GM21367 (cell line): ENCODE data around the gene RGS13.
A peak's percentile ranks its signal among the peaks of the same experiment; 100 is the strongest.
"Not testable (repeated sequence)": the region's sequence is repeated elsewhere in the genome, so short reads cannot be mapped to it uniquely, and the experiment has no call there.

Experiments
- ATAC-seq: cut with Tn5 transposase; IDR thresholded peaks from one replicate; pipeline ENCODE4 v1.9.1; 2021; ENCODE audit not compliant: unreplicated experiment

The RGS13 gene

DNA sequence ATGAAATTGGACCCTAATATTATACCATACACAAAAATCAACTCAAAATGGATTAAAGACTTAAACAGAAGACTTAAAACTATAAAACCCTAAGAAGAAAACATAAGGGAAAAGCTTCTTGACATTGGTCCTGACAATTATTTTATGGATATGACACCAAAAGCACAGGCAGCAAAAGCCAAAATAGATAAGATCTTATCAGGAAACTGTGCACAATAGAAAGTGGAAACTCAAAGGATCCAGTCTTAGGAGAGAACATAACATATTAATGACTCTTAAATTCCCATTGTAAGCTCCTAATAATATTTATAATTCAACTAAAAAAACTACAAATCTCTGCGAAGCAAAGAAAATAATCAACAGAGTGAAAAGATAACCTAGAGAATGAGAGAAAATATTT is 39.8 kb downstream of the RGS13 start:
- no peak for ATAC-seq

DNA sequence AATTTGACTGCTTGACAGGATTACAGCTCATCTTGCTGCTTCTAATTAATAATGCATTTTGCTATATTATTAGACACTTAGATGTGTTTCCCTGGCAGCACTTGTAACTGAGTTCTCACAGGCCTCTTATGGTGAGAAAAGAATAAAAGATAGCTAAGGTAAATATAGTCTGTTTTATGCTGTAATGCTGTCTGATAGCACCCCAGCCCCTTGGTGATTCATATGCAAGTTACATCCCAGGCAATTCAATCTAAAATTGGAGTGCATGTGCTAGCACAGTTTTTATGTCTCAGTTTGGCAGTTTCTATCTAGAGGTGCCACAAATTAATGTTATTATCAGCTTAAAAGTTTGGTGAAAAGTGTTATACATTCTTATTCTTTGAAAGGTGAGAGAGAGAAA is 42.2 kb downstream of the RGS13 start:
- ATAC-seq, result no peak

DNA sequence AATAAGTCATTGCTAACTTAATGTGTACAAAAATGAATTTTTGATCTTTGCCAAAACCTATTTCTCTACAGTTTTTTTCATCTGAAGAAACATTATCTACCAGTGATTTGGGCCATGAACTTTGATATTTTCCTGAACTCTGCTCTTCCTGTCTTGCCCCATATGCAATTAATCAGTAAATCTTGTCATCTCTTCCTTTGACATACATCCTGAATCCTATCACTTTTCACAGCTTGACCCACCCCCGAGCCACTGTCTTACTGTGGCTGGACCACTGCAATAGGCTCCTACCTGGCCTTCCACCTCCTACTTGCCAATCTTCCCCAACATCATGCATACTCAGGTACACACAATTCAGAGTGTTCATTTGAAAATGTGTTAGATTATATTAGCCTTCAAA is 46.4 kb downstream of the RGS13 start:
- no peak for ATAC-seq

DNA sequence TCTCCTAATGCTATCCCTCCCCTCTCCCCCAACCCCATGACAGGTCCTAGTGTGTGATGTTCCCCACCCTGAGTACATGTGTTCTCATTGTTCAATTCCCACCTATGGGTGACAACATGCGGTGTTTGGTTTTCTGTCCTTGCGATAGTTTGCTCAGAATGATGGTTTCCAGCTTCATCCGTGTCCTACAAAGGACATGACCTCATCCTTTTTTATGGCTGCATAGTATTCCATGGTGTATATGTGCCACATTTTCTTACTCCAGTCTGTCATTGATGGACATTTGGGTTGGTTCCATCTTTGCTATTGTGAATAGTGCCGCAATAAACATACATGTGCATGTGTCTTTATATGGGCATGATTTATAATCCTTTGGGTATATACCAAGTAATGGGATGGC is 47.1 kb downstream of the RGS13 start:
- not testable (repeated sequence) for ATAC-seq

DNA sequence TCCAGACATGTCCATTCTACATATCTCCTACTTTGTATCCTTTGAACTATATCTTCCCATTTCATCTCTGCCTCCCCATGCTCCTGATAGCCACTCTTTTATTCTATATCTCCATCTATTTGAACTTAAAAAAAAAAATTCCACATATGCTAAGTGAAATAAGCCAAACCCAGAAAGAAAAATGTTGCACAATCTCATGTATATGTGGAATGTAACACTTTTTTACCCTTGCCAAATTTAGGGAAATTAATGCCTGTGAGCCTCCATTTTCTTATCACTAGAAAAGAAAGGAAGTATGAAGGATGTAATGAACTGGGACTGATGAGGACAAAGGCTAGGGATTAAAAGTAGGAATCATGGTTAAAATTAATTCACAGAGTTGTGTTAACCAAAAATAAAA is 53.5 kb downstream of the RGS13 start:
- no peak for ATAC-seq

DNA sequence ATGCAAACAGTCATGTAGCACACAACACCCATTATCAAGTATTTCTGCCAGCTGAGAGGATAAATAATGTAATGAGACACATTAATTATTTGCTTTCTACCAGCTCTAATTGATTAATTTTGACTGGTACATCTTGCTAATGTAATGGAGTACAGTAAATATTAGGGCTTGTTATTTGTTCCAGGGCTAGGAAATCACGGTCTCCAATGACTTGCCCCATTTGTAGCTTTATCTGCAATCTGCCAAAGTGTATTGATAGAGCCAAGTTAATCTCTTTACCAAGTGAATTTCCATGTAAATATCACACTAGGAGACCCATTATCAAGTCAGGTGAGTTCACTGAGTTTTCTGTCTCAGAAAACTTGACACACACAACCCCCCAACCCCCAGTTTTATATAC is 55.1 kb downstream of the RGS13 start:
- no peak for ATAC-seq

DNA sequence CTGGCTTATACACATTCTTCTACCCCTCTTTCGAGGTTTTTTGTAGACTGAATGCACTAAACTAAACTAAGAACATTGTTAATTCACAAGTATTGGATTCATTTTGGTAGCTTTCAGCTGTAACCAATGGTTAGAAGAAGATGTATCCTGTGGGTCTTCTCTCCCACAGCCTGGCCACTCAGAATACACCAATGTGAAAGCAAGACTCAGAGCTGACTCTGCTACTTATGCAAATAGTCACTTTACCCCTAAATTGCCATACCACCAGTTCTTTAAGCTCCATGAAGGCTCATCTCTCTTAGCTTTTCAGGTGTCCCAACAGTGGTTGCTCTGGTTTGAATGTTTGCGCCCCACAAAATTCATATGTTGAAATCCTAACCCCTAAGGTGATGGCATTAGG is 60.1 kb downstream of the RGS13 start:
- no peak for ATAC-seq

DNA sequence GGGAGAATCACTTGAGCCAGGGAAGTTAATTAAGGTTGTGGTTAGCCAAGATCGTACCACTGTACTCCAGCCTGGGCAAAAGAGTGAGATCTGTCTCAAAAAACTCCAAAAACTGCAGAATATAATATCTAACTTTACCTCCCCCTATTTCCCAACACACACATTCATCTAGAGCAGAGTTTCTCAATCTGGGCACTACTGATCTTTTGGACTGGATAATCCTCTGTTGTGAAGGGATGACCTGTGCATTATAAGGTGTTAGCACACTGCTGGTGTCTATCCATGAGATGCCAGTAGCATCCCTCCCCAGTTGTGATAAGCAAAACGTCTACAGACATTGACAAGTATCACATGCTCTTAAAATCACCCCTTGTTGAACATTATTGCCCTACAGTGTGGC is 61.8 kb downstream of the RGS13 start:
- no peak for ATAC-seq

DNA sequence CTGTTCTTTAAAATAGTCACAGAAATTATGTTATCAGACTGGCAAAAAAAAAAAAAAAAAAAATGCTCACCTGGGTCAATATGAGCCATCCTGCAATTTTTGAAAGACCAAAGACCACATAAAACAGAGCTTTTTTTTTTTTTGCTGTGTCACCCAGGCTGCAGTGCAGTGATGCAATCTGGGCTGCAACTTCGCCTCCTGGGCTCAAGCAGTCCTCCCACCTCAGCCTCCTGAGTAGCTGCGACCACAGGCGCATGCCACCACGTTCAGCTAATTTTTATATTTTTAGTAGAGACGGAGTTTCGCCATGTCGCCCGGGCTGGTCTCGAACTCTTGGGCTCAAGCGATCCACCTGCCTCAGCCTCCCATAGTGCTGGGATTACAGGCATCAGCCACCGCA is 62.8 kb downstream of the RGS13 start:
- no peak for ATAC-seq

DNA sequence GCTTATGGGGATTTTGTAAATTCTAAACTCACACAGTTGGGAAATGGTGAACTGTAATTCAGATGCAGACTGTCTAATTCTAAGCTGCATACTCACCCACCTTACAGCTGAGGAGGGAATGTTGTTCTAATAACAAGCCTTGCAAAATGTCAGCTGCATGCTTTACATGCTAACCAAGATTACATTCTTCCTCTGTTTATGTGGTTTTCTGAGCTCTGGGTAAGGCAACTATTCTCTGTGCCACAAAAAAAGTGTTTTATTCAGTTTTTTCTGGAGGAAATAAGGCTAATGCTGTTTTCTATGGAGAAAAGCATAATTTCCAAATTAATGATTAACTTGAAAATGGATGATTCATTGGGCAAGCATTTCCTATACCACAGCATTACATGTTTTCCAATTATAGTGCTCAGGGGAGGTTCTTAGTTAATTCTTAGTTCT is 64.9 kb downstream of the RGS13 start:
- no peak for ATAC-seq

DNA sequence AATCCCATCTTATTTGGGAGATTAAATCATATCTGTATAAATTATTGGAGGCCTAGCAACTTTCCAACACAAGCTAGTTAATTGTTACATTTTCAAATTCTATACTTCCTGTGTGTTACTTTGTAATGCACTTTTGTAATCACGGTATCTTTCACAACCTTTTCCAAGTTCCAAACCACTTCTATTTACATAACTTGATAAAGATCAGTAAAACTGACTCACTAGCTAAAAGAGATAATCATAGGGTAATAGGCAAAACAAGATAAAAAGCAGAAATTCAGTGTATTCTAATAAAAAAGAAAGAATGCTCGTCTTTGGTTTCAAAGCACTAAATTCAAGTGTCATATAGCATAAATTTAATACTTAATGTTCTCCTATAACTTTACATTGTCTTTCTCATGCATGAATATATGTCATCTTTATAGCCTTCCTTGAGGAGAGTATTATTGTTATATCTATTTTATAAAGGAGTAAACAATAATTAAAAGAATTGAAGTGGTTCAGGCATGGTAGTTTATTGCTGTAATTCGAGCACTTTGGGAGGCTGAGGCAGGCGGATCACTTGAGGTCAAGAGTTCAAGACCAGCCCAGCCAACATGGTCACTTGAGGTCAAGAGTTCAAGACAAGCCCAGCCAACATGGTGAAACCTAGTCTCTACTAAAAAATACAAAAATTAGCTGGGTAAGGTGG is 66.4 kb downstream of the RGS13 start:
- no peak for ATAC-seq

DNA sequence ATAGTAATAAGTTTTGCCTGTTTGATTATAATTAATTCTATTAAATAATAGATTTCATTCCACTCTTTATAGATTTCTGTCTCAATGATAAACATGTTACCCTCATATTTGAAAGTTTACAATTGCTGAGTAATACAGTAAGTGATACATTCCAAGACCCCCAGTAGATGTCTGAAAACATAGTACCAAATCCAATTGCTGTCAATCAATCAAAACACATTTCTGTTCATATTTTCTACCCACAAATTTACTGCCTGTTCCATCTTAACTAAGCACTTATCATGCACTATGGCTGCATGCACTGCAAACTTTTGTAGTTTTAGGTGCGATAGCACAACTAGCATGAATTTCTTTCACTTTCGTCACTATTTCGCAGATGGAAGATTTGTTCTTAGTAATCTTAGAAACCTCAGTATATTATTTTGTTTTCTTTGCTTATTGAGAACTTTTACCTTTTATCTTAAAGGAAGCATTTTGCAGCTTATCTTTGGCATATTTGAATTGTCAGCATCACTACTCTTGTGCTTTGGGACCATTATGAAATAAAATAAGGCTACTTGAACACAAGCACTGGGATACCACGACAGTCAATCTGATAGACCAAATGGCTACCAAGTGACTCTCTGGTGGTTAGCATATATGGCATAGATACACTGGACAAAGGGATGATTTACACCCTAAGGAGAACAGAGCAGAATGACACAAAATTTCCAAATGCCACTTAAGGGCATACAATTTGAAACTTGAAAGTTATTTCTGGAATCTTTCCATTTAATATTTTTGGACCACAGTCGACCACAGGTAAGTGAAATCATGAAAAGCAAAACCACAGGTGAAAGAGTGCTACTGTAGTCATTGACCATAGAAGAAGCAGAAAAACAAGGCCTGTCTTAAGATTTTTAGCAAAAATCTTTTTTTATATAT is 67.6 kb downstream of the RGS13 start:
- ATAC-seq, result peak; percentile 85

DNA sequence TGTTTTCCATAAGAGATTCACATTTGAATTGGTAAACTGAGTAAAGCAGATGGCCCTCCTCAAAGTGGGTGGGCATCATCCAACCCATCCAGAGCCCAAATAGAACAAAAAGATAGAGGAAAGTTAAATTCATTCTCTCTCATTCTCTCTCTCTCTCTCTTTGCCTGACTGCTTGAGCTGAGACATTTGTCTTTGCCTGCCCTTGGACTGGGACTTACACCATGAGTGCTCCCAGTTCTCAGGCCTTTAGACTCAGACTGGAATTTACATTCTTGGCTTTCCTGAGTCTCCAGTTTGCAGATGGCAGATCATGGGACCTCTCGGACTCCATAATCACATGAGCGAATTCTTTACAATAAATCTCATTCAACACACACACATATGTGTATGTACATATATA is 69.6 kb downstream of the RGS13 start:
- no peak for ATAC-seq

DNA sequence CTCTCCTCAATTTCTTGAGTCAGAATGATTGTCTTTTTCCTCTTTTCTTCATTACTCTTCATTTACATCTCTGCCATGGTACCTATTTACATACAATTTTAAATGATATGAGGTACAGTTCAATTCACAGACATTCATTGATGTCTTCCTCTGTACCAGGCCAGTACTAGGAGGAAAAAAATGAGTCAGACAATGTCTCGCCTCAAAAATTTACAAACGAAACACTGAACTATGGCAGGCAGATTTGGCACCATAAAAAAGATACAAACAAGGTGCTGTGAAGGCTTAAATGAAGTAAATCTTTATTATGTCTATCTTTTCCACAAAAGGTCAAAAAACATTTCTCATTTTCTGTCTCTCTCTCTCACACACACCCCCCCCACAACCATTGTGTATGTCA is 71.0 kb downstream of the RGS13 start:
- no peak for ATAC-seq

DNA sequence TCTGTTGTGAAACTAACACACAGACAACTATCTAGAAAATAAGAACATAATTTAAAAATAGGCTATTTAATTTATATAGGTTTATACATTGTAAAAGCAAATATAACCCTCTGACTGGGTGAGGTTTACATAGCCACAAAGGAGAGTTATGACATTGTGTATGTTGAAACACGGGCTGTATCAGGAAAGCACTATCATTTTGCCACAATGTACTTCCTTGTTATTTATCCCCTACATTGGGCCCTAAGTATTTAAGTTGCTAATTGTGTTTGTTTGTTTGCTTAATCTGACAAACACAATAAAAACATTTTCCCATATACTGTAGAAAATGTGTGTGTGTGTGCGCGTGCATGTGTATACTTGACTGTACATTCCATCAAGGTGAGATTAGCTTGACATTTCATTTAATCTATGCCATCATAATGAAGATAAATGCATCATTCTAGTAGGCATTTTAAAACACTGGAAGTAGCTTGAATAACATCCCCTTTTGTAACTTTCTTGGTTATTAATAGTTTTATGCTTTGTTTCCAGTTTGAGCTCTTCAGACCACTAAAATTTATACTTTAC is 72.1 kb downstream of the RGS13 start:
- ATAC-seq, result no peak

DNA sequence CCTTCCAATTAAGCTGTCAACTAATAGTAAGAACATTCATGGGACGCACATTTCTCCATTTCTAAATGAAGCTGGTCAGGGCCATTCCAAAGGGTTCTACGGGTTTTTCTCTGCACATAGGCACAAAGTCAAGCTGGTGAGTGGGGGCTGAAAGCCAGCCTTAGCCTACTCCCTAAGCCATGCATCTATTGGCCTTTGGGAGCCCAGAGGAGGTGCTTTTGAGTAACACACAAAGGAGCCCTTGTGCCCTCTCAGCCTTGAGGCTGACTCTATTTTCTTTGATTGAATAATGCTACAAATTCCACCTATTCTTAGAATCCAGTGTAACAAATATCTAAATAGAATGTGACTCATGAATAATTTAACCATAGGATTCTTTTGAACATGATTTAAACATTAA is 73.6 kb downstream of the RGS13 start:
- ATAC-seq, result no peak
